Measurements from ENCODE around the gene IL22RA2.

GRCh38 chr6:137094411-137095008, 78.9 kb downstream of the IL22RA2 start:
- TF ChIP-seq, protein P1, sequence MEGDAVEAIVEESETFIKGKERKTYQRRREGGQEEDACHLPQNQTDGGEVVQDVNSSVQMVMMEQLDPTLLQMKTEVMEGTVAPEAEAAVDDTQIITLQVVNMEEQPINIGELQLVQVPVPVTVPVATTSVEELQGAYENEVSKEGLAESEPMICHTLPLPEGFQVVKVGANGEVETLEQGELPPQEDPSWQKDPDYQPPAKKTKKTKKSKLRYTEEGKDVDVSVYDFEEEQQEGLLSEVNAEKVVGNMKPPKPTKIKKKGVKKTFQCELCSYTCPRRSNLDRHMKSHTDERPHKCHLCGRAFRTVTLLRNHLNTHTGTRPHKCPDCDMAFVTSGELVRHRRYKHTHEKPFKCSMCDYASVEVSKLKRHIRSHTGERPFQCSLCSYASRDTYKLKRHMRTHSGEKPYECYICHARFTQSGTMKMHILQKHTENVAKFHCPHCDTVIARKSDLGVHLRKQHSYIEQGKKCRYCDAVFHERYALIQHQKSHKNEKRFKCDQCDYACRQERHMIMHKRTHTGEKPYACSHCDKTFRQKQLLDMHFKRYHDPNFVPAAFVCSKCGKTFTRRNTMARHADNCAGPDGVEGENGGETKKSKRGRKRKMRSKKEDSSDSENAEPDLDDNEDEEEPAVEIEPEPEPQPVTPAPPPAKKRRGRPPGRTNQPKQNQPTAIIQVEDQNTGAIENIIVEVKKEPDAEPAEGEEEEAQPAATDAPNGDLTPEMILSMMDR (IDR thresholded peaks at IDR 0.05), result peak; percentile 80; the same call in 1 of the 2 replicates
- TF ChIP-seq POLR2AphosphoS5 (IDR thresholded peaks at IDR 0.05; ENCODE audit: low read depth, low read length) (no peak), TCF7L2 (IDR thresholded peaks at IDR 0.05; ENCODE audit: low read depth, low read length) (no peak)

All from Panc1 (cell line).